Measurements from ENCODE around the gene KRTAP5-5.
"Not testable (repeated sequence)": the region's sequence is repeated elsewhere in the genome, so short reads cannot be mapped to it uniquely, and the experiment has no call there.

Gene KRTAP5-5, protein sequence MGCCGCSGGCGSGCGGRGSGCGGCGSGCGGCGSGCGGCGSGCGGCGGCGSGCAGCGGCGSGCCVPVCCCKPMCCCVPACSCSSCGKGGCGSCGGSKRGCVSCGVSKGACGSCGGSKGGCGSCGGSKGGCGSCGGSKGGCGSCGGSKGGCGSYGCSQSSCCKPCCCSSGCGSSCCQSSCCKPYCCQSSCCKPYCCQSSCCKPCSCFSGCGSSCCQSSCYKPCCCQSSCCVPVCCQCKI

DNA sequence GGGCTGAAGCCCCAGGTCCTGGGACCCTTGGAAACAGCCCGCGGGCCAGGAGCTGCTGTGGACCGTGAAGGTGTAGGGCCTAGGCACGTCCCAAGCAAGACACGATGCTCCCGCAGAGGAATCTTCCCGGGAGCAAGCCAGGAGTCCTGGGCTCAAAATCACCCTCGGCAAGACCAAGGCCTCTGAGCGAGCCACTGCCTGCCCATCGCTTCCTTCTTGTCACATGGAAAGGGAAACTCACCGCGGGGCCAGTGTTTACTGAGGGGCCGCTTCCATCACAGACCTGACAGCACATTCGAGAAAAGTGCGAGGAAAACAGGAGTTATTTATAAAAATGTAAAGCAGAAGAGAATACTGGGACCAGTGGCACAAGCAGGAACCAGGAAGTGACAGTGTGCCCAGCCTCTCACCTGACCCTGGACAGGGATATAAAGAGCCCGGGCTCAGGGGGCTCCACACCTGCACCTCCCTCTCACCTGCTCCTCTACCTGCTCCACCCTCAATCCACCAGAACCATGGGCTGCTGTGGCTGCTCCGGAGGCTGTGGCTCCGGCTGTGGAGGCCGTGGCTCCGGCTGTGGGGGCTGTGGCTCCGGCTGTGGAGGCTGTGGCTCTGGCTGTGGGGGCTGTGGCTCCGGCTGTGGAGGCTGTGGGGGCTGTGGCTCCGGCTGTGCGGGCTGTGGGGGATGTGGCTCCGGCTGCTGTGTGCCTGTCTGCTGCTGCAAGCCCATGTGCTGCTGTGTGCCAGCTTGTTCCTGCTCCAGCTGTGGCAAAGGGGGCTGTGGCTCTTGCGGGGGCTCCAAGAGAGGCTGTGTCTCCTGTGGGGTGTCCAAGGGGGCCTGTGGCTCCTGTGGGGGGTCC is at the start of gene KRTAP5-5:
Gene KRTAP5-5 (plus strand): TSS at position 450 of the 860 bp plus-strand sequence. CDS start 66 bp downstream, at position 516.
- no peak for DNase-seq

DNA sequence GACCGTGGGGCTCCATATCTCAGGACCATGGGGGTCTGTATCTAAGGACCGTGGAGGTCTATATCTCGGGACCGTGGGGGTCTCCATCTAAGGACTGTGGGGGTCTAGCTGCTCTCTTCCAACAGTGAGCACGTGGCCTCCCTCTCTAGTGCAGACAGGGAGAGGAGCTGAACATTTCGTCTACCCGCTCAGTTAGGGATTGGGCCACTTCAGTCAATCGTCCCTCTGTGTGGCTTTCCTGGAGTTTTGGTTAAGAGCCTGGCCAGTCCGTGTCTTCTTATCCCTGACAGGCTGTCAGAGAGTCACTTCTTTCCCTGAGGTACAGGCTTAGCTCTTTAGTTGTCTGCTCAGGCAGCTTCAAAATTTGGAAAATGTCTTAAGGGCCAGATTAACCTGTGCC is 47.6 kb upstream of the KRTAP5-5 start:
- DNase-seq = no peak

DNA sequence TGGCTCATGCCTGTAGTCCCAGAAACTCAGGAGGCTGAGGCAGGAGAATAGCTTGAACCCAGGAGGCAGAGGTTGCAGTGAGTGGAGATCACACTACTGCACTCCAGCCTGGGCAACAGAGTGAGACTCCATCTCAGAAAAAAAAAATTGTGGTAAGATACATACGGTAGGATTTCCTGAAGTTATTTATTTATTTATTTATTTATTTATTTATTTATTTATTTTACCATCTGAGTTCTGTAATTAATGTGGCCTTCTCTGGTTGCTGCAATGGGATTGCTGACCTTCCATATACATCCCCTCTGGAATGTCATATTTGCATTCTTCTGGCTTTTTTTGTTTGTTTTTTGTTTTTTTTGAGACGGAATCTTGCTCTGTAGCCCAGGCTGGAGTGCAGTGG is 46.7 kb upstream of the KRTAP5-5 start:
- DNase-seq = not testable (repeated sequence)

DNA sequence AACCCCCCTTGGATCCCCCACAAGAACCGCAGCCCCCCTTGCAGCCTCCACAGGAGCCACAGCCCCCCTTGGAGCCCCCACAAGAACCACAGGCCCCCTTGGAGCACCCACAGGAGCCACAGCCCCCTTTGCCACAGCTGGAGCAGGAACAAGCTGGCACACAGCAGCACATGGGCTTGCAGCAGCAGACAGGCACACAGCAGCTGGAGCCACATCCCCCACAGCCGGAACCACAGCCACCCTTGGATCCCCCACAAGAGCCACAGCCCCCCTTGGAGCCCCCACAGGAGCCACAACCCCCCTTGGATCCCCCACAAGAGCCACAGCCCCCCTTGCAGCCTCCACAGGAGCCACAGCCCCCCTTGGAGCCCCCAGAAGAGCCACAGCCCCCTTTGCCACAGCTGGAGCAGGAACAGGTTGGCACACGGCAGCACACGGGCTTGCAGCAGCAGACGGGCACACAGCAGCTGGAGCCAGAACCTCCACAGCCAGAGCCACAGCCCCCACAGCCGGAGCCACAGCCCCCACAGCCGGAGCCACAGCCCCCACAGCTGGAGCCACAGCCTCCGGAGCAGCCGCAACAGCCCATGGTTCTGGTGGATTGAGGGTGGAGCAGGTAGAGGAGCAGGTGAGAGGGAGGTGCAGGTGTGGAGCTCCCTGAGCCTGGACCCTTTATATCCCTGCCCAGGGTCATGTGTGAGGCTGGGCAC is 44.8 kb upstream of the KRTAP5-5 start, which contains the start of gene KRTAP5-1:
Gene KRTAP5-1 (minus strand): TSS at position 623 of the 710 bp plus-strand sequence. CDS start 34 bp downstream, at position 589.
- not testable (repeated sequence) for DNase-seq

DNA sequence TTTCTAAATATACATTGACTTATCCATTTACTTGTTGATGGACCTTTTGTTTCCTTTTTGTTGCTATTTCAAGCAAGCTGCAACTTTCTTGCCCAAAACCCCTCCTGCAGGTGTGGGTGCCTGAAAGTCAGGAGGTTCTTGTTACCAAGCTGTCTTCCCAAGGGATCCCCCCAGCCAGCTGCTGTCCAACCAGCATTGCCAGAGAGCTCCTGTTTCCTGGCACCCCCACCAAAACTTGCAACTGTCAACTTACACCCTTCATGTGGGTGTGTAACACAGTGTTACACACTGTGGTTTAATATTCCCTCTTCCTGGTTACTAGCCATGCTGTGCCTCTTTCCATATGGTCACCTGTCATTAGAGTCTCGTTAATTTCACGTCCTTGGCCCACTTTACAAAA is 42.9 kb upstream of the KRTAP5-5 start:
- DNase-seq = no peak

DNA sequence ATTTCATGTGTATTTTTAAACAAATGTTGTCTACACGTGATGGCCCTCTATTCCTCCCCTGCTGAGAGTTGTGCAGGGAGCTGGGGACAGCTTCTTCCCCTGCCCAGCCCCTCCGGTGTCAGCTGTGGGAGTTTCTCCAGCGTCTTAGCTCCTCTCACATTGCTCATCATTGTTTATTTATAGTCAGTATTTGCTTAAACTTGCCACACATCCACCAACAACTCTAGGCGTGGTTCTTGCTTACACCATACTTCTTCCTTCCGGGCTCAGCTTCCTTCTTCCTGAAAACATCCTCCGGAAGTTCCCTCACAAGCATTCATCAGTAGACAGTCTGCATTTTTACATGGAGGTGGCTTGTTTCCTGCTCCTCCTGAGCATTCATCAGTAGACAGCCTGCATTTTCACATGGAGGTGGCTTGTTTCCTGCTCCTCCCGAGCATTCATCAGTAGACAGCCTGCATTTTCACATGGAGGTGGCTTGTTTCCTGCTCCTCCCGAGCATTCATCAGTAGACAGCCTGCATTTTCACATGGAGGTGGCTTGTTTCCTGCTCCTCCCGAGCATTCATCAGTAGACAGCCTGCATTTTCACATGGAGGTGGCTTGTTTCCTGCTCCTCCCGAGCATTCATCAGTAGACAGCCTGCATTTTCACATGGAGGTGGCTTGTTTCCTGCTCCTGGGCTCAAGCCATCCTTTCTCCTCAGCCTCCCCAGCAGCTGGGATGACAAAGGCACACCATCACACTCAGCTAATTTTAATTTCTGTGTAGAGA is 40.2 kb upstream of the KRTAP5-5 start:
- not testable (repeated sequence) for DNase-seq

DNA sequence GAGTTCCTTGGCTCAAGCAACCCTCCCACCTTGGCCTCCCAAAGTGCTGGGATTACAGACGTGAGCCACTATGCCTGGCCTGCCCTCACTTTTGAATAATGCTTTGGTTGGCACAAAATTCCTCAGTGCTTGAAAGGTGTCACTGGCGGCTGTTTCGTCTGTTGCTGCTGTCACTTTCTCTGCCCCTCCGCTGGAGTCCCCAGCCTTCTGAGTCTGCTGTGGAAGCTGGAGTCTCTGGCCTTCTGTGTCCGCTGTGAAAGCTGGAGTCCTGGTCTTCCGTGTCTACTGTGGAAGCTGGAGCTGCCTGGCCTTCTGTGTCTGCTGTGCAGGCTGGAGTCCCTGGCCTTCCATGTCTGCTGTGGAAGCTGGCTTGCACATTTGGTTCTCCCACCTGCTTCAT is 39.6 kb upstream of the KRTAP5-5 start:
- no peak for DNase-seq

DNA sequence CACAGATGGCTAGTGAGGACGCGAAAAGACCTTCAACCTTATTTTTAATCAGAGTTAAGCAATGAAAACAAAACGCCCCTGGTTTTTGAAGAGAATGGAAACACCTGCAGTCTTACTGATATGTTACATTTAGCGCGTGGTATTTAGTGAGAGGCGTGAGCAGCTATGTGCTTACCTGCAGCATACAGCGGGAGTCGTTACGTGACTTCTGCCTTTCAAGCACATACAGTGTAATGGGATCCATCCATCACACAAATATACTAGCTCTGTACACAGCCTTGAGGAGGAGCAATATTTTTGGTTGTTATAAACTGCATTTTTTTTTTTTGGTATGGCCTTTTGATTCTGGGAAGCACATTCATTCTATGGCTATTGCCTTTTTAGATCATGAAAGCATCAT is 36.9 kb upstream of the KRTAP5-5 start:
- no peak for DNase-seq

DNA sequence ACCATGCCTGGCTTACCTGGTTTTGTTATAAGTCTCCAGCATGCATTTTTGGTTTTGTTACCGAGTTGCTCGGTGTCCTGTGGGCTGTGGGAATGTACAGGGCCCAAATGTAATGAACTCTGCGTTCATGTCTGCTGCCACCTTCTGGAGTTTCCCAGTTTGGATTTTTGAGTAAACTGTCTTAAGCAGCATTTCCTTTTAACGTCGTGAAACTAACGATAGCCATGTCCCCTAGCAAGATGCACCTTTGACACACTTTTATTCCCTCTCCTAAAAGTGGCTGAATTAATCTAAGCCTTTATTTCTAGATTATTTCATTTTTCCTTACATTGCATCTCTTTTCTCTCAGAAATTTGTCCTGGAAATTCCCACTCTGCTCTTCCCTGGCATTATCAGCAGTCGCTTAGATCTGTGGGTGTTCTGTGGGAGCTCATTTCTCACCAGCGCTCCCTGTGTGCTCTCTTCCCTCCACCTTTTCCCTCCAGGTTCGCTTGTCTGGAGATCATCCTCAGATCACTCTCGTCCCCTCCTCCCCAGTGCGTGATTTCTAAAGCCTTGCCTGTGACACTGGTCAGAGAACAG is 33.5 kb upstream of the KRTAP5-5 start:
- DNase-seq = not testable (repeated sequence)

DNA sequence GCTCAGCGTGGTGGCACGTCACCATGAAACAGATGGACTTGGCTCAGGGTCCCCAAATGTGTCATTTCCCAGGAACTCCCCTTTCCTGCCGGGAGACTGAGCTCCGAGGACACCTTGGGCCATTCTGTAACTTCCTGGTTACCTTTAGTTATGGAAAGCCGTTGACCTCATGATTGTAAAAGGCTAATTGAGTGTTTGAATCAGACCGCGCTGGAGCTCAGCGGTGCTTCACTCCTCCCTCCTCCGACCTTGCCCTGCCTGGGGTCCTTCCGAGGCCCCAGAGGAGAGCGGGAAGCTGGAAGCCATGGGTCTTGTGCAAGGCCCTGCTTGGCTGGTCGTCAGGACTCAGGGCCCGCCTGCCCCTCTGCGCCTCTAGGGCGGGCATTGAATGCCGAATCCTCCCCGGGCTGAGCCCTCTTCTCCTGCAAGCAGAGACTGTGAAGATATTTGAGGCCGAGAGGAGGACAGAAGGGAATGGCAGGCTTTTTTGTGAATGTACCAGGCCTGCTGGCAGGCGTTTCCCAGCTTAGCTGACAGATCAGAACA is 32.9 kb upstream of the KRTAP5-5 start:
- not testable (repeated sequence) for DNase-seq

DNA sequence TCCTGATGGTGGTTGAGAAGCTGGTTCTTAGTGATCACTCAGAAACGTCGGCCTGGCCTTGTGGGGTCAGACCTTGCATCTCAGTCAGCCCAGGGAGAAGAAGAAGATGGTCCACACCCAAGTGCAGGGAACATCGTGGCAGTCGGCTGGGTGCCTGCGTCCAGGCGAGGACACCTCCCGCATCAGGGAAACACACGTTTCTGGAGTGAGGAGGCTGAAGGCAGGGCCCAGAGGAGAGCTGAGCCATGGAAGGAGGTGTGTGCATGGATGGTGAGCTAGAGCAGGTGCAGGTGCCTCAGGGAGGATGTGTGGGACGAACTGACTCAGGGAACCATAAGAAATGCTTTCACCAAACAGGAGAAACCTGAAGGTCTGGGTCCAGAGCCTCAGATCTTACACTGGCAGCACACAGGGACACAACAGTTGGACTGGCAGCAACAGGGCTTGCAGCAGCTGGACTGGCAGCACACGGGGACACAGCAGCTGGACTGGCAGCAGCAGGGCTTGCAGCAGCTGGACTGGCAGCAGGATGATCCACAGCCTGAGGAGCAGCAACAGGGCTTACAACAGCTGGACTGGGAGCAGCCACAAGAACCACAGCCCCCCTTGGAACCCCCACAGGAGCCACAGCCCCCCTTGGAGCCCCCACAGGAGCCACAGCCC is 32.1 kb upstream of the KRTAP5-5 start:
- no peak for DNase-seq

DNA sequence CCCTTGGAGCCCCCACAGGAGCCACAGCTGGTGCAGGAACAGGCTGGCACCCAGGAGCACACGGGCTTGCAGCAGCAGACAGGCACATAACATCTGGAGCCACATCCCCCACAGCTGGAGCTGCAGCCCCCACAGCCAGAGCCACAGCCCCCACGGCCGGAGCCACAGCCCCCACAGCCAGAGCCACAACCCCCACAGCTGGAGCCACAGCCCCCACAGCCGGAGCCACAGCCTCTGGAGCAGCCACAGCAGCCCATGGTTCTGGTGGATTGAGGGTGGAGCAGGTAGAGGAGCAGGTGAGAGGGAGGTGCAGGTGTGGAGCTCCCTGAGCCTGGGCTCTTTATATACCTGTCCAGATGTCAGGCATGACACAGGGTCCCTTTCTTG is 31.6 kb upstream of the KRTAP5-5 start, which contains the start of gene KRTAP5-2:
Gene KRTAP5-2 (minus strand): TSS at position 301 of the 387 bp plus-strand sequence. CDS start 44 bp downstream, at position 257.
- DNase-seq = no peak

DNA sequence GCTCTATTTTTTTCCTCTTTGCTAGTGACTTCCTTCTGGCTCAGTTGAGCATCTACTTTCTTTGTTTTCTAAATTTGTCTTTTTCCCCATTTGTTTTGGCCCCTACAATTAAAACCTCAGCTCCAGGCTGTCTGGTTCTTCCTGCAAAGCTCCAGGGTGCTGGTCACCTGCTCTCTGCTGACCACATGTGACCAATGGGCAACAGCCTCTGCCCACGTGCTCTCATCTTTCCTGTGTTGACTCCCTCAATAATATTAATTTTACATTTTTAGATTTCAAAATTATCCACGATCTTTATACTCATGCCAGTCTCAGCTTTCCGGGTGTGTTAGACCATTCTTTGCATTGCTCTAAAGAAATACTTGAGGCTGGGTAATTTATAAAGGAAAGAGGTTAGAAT is 31.2 kb upstream of the KRTAP5-5 start:
- not testable (repeated sequence) for DNase-seq

DNA sequence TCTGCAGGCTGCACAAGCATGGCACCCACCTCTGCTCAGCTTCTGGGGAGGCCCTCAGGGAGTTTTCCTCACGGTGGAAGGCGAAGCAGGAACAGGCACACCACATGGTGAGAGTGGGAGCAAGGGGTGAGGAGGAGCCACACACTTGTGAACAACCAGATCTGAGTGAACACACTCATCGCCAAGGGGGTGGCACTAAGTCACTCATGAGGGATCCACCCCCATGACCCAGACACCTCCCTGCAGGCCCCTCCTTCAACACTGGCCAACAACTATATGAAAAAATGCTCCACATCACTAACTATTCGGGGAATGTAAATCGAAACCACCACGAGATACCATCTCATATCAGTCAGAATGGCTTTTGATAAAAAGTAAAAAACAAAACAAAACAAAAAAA is 30.8 kb upstream of the KRTAP5-5 start:
- peak; percentile 24 for DNase-seq

DNA sequence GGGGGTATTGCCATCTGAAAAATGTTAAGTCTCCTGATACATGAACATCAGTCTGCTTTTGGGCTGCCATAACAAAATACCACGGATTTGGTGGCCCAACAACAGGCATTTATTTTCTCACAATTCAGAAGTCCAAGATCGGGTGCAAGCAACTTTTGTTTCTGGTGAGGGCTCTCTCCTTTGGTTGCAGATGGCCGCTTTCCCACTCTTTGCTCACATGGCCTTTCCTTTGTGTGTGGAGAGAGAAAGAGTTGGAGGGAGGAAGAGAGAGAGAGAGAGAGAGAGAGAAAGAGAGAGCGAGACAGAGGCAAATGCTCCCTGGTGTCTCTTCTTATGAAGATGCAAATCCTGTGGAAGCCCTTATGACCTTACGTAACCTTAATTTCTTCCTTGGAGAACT is 28.9 kb upstream of the KRTAP5-5 start:
- no peak for DNase-seq

DNA sequence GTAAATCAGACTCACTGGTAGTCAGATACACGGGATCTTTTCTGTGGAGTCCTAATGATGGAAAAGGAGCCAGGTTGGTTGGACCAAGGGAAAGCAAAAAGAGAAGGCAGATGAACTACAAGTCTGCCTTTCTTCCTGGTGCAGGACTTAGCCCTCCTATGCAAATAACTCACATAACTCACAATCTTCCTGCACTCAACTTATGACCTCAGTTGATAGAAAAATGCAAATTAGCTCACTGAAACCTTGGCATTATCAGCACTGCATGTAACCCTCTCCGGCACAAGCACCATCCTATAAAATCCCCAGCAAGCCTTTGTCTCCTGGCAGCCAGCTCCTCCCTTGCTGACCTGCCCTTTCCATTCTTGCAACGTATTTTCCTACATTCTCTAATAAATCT is 27.9 kb upstream of the KRTAP5-5 start:
- not testable (repeated sequence) for DNase-seq

DNA sequence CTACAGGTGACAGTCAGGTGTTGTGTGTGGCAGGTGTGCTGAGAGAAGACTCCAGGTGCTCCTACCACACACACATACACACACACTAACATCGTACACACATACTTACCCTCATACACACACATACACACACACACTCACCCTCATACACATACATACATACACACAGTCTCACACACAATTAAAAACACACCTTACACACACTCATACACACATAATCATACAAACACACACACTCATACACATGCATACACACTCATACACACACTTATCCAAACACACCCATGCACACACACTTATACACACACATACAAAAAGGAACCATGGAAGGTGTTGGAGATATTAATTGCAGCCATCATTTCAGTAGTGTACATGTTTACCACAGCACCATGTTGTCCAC is 25.9 kb upstream of the KRTAP5-5 start:
- no peak for DNase-seq

DNA sequence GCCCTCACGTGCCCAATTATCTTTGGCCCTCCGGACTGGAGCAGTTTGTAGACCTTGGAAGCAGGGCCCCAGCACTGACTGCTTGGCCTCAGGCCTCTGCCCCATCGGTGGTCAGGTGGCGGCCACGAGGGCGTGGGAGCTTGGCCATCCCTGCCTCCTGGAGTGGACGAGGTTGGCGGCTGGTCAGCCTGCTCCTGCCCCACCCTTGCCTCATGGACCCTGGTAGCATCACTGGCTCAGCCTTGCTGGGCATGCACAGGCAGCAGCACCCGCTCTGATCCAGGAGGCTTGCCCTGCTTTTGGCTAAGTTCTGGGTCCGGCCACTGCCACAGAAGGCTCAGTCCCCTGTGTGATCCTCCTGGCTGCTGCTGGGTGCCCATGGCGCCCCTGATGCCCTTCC is 25.4 kb upstream of the KRTAP5-5 start:
- no peak for DNase-seq

DNA sequence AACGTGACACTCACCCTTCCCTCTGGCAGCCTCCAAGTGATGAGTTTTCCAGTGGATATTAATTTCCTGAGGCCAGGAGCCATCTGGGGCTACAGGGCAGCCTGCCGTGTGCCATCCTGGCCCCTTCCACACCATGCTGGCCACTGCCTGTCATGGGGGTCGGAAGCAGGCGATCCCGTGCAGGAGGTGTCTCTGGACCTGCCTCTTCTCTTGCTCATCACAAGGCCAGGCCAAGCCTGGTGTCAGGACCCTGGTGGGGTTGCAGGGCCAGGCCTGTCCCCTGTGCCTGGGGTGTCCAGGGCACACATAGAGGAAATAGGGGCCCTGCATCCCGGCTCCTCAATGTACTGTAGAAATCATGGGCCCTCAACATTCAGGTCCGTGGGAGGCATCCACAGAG is 24.9 kb upstream of the KRTAP5-5 start:
- no peak for DNase-seq

DNA sequence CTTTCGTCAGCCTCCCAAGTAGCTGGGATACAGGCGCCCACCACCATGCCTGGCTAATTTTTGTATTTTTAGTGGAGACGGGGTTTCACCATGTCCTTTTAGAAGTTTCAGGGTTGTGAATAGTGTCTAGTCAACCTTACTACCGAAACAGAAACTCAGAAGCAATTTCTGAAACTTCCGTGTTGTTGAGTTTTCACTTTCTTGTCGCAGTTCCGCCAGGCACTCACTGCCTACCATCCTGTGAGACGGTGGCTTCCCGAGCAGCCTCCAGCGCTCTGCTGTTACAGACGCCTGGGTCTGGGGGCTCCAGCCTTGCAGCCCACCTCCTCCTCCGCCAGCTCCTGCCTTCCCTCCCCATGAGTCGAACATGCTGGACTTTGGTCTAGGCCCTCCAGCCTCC is 23.7 kb upstream of the KRTAP5-5 start:
- peak; percentile 11 for DNase-seq

DNA sequence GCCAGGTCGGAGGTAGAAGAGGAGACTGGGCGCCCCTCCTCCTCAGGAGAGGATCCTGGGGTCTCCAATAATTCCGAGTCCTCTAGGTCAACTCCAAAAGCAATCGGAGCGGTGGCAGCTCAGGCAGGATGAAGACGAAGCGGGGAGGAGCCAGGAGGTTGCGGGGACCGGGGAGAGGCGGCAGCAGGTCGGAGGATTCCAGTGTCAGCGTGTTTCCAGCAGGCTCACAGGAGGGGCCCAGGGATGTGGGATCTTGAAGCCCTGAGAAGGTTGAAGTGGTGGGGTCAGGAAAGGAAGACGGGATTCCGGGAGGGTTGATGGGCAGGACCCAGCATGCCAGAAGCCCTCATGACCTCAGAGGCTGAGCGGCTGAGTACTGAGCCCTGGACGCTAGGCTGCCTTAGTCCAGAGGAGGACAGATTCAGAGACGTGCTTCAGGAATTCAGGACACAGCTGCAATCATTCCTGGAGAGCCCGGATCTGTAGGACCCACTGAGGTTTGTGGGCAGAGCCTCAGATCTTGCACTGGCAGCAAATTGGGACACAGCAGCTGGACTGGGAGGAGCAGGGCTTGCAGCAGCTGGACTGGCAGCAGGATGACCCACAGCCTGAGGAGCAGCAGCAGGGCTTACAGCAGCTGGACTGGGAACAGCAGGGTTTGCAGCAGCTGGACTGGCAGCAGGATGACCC is 22.3 kb upstream of the KRTAP5-5 start:
- DNase-seq = not testable (repeated sequence)

All from stimulated activated naive CD4-positive, alpha-beta T cell treated with Interleukin-2 at 50 U/mL for 16 hours (primary cell).